Measurements from ENCODE around the gene ALDH1L1. TPM values are rescaled to one million over a fixed set of nuclear protein-coding genes. Genes with fewer than 3 reads are reported as not detected.
A peak's percentile ranks its signal among the peaks of the same experiment; 100 is the strongest.

Gene ALDH1L1
- total RNA-seq, 4 donors from 2014 or later, result 43.5 to 108 (median 69.0) TPM

- ATAC-seq (peak; percentile 20 to 32), DNase-seq (peak in 1 of 2 donors; percentile 45)
- TF ChIP-seq CTCF (IDR thresholded peaks at IDR 0.05 in 4 of 5, conservative IDR thresholded peaks at IDR 0.05 in 1 of 5) (no peak), POLR2A (IDR thresholded peaks at IDR 0.05) (no peak)
- Histone ChIP-seq H3K9me3 (no peaks in the 10 kb centered on the region), H3K4me1 (peaks cover 18 to 22% of the 10 kb centered on the region in 2 donors), H3K36me3 (no peaks in the 10 kb centered on the region), H3K4me3 (peak overlapping the region; percentile 61 to 86 (median 82)), H3K27me3 (no peaks in the 10 kb centered on the region), H3K27ac (peak overlapping the region; percentile 94 to 97 (median 96))
- intact Hi-C loops (cut with DNase I; ENCODE audit: low total_unique reads), result loop anchor here (5.0 to 10.0 kb wide), 2 partner anchors 89 to 274 kb away; partner anchors contain the start of gene KLF15
- in situ Hi-C loops (cut with MboI; ENCODE audit: low sequenced_read_pairs in 4 of 4), result loop anchor here in 1 of 4 donors (10.0 kb wide), 1 partner anchor 109 kb away; no protein-coding TSS in a partner anchor
Observed at GRCh38 chr3:126083511-126083912, 96.9 kb downstream of the ALDH1L1 start.

GRCh38 chr3:126083138-126083445 is 97.3 kb downstream of the ALDH1L1 start:
- Histone ChIP-seq H3K36me3 (no peaks in the 10 kb centered on the region), H3K27ac (peak overlapping the region; percentile 94 to 97 (median 96)), H3K4me1 (peaks cover 18 to 22% of the 10 kb centered on the region in 2 donors), H3K27me3 (no peaks in the 10 kb centered on the region), H3K9me3 (no peaks in the 10 kb centered on the region), H3K4me3 (peak overlapping the region; percentile 61 to 86 (median 82))
- intact Hi-C loops (cut with DNase I; ENCODE audit: low total_unique reads) (loop anchor here (5.0 to 10.0 kb wide), 2 partner anchors 88 to 274 kb away; partner anchors contain the start of gene KLF15), in situ Hi-C loops (cut with MboI; ENCODE audit: low sequenced_read_pairs in 4 of 4) (loop anchor here in 1 of 4 donors (10.0 kb wide), 1 partner anchor 108 kb away; no protein-coding TSS in a partner anchor)
- DNase-seq, result no peak
- ATAC-seq, result no peak
- TF ChIP-seq CTCF (IDR thresholded peaks at IDR 0.05 in 4 of 5, conservative IDR thresholded peaks at IDR 0.05 in 1 of 5) (no peak), POLR2A (IDR thresholded peaks at IDR 0.05) (no peak)

GRCh38 chr3:126082362-126083137 is 97.8 kb downstream of the ALDH1L1 start:
- intact Hi-C loops (cut with DNase I; ENCODE audit: low total_unique reads), result loop anchor here (5.0 to 10.0 kb wide), 2 partner anchors 88 to 275 kb away; partner anchors contain the start of gene KLF15
- no peak for DNase-seq
- in situ Hi-C loops (cut with MboI; ENCODE audit: low sequenced_read_pairs in 4 of 4), result loop anchor here in 1 of 4 donors (10.0 kb wide), 1 partner anchor 108 kb away; no protein-coding TSS in a partner anchor
- no peaks in the 10 kb centered on the region for H3K36me3 ChIP-seq
- TF ChIP-seq POLR2A (IDR thresholded peaks at IDR 0.05) (no peak), CTCF (IDR thresholded peaks at IDR 0.05 in 4 of 5, conservative IDR thresholded peaks at IDR 0.05 in 1 of 5) (no peak)
- peaks cover 18 to 22% of the 10 kb centered on the region in 2 donors for H3K4me1 ChIP-seq
- peak overlapping the region; percentile 94 to 97 (median 96) for H3K27ac ChIP-seq
- peak overlapping the region; percentile 61 to 86 (median 82) for H3K4me3 ChIP-seq
- ATAC-seq, result no peak
- no peaks in the 10 kb centered on the region for H3K9me3 ChIP-seq
- H3K27me3 ChIP-seq, result no peaks in the 10 kb centered on the region

- peaks cover 18 to 22% of the 10 kb centered on the region in 2 donors for H3K4me1 ChIP-seq
- in situ Hi-C loops (cut with MboI; ENCODE audit: low sequenced_read_pairs in 4 of 4) (loop anchor here in 1 of 4 donors (10.0 kb wide), 1 partner anchor 107 kb away; no protein-coding TSS in a partner anchor), intact Hi-C loops (cut with DNase I; ENCODE audit: low total_unique reads) (loop anchor here (2.0 to 10.0 kb wide), 3 partner anchors 87 to 276 kb away; partner anchors contain the start of genes ALDH1L1 and KLF15)
- ATAC-seq (peak; percentile 84 to 85), DNase-seq (peak; percentile 93 to 98)
- H3K27ac ChIP-seq, result peak overlapping the region; percentile 94 to 97 (median 96)
- peak; percentile 61 to 85 (median 71) for TF ChIP-seq CTCF (IDR thresholded peaks at IDR 0.05 in 4 of 5, conservative IDR thresholded peaks at IDR 0.05 in 1 of 5)
- peak; percentile 62 to 69 for TF ChIP-seq POLR2A (IDR thresholded peaks at IDR 0.05)
- no peaks in the 10 kb centered on the region for H3K27me3 ChIP-seq
- H3K9me3 ChIP-seq, result no peaks in the 10 kb centered on the region
- no peaks in the 10 kb centered on the region for H3K36me3 ChIP-seq
- no peak overlapping the region for H3K4me3 ChIP-seq
Observed at GRCh38 chr3:126081618-126082361, 98.6 kb downstream of the ALDH1L1 start.
